Astrocyte of the spinal cord (primary cell): ENCODE data around the gene ANKRD2.

Experiments used
- DNase-seq: peaks from one replicate; pipeline ENCODE4 v3.0.0; 2011; ENCODE audit warnings: low read depth, low spot score
- H3K4me3 ChIP-seq: 2 replicates; pipeline ENCODE4 v1.5.1; 2011; ENCODE audit warnings: low read depth, mild to moderate bottlenecking, low read length, moderate library complexity
- in situ Hi-C: cut with HindIII; loops from 2 replicates; pipeline ENCODE4 v1.10.0; 2017; ENCODE audit warnings: low sequenced_read_pairs
- TF ChIP-seq, protein P1 (sequence below): IDR thresholded peaks from 2 replicates; pipeline ENCODE4 v1.5.1; 2012; ENCODE audit warnings: low read depth, mild to moderate bottlenecking, low read length, inconsistent platforms

The ANKRD2 gene

DNA sequence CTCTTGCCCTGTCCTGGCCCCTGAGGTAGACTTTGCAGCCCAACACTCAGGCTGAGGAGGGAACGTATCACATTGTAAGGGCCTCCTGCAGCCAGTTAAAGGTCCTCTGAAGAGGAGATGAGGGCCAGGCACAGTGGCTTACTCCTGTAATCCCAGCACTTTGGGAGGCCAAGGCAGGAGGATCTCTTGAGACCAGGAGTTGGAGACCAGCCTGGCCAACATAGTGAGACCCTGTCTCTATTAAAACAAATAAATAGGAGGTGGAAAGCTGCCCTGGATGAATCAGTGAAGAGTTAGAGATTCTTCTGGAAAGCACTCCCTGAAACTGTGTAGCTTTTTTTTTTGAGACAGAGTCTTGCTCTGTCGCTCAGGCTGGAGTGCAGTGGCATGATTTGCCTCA, 14.6 kb downstream of the ANKRD2 start:
- no peak overlapping the region for H3K4me3 ChIP-seq
- DNase-seq: no peak
- in situ Hi-C loops: no loop called here
- TF ChIP-seq, protein P1, sequence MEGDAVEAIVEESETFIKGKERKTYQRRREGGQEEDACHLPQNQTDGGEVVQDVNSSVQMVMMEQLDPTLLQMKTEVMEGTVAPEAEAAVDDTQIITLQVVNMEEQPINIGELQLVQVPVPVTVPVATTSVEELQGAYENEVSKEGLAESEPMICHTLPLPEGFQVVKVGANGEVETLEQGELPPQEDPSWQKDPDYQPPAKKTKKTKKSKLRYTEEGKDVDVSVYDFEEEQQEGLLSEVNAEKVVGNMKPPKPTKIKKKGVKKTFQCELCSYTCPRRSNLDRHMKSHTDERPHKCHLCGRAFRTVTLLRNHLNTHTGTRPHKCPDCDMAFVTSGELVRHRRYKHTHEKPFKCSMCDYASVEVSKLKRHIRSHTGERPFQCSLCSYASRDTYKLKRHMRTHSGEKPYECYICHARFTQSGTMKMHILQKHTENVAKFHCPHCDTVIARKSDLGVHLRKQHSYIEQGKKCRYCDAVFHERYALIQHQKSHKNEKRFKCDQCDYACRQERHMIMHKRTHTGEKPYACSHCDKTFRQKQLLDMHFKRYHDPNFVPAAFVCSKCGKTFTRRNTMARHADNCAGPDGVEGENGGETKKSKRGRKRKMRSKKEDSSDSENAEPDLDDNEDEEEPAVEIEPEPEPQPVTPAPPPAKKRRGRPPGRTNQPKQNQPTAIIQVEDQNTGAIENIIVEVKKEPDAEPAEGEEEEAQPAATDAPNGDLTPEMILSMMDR: no peak

DNA sequence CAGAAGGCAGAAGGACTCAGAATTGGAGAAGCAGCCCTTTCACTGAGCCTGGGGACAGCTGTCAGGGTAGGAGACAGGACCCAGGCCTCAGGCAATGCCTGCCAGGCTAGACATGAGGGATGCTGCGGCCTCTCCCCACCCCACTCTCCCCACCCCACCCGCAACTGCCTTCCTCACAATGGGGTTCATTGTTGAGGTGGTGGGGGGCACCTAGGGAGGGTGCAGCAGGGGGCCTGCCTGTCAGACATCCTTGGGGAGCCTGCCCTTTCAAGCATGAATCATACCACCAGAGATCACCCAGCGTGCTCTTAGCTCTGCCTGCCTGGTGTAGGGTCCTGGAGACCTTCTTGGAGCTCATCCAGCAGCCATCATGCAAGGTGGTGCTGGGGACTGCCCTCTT, 16.9 kb downstream of the ANKRD2 start, which contains the start of gene C10orf62:
Gene C10orf62 (plus strand): TSS at position 243 of the 400 bp plus-strand sequence. CDS start 177 bp downstream, outside the sequence.
- TF ChIP-seq, protein P1: no peak
- in situ Hi-C loops: no loop called here
- DNase-seq: no peak
- H3K4me3 ChIP-seq: no peak within 1 kb of the TSS

DNA sequence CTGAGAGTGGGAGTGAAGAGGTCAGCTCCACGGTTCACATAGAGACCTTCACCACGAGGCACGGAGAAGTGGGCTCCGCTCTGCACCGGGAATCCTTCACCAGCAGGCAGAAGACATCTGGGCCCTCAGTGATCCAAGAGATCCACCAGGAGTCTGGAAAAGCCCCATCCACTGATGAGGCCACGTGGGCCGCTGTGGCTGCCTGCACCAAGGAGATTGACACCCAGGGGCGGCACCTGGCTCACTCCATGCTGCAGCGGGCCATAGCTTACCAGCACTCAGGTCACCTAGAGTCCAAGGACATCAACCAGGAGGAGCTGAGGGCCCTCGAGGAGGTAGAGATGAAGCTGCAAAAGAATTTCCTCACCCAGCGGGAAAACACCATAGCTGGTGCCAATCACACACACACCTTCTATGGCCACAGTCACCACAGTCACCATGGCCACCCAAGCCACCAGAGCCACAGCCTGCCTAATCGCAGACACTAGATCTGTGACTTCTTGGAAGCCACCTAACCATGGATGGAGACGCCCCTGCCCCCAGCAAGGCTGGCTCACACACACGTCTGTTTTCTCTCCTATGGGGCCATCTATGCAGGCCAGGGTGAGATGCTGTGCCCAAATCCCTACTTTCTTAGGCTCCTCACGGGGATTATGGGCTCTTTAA, 17.6 kb downstream of the ANKRD2 start:
- TF ChIP-seq, protein P1: no peak
- no peak overlapping the region for H3K4me3 ChIP-seq
- no peak for DNase-seq
- in situ Hi-C loops: no loop called here

DNA sequence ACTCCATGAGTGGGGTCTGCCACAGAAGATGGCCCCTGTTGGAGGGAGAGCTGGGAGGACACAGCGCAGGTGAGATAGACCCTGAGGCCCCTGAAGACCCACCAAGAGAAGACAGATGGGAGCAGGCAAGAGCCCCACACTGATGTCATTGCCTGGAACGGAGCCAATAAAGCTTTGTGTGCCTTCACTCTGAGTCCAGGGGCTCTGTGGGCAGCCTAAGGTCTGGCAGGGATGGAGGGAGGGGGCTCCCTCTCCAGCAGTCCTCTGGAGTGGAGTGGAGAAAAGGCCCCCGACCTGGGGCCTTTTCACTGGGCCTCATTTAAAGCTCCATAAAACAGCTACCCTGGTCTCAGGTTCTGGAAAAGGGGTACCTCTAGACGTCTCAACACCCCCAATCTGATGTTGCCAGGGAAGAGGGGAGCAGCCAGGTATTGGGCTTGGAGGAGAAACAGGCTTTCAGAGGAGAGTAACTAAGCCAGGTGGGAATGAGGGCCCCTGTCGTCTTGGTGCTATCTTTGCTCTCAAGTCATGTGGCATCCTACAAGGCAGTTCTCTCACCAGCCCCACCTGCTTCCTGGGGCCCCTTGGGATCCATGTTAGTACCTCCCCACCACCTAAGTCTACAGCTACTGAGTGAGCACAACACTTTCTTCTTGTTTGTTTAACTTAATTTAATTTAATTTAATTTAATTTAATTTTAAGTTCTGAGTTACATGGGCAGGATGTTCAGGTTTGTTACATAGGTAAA, 18.3 kb downstream of the ANKRD2 start:
- no peak overlapping the region for H3K4me3 ChIP-seq
- in situ Hi-C loops: no loop called here
- TF ChIP-seq, protein P1: no peak
- no peak for DNase-seq

DNA sequence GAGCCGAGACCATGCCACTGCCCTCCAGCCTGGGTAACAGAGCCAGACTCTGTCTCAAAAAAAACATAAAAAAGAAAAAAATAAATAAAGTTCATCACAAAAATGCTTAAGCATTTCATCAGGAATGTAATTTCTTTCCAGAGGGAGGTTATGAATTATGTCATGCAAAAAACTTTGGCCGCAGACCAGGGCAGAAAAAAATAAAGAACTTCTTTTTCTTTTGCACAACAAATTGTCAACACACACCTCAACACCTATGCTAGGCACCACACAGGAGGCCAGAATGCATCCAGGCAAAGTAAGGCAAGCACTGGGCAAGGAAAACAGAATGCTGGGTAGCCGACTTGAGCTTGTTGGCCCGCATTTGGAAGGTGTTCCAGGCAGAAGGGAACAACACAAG, 20.8 kb downstream of the ANKRD2 start:
- TF ChIP-seq, protein P1: no peak
- no peak overlapping the region for H3K4me3 ChIP-seq
- in situ Hi-C loops: no loop called here
- no peak for DNase-seq

DNA sequence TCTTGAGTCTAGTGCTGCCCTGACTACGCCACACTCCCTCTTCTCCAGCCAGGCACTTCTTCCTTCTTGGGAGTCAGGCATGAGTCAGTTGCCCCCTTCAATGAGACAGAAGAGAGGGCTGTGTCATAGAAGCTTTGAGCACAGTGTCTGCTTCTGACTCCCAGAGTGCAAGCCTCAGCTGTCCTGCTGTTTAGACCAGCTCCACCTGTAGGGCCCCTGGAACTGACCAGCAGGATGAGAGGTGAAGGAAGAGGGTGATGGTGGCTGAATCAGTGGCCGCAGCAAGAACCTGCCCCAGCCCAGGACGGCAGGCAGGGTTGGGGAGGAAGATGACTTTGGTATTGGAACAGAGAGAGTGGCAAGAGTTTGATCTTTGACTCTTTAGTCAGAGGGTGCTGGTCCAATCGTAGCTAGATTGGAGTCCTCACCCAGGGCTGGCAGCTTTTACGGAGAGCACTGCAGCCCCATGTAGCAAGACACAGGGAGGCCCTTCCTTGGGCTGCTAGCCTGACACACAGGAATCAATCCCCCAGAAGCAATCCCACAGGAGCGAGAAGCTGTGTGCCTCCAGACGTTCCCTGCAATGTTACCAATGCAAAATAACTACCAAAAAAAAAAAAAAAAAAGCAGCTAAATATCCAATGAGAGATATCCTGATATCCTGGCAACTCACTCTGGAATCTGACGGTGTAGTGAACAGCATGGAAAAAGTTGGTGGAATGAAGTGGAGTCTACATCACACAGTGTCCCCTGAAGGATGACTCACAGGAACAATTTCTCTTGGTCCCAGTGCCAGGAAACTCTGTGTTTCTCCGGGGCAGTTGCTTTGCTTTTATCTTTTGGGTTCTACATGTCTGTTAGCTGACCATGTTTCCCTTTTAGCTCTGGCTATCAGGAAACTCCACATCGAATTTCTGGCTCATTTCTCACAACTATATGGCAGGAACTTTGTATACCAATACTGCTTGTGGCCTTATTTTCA, 23.8 kb downstream of the ANKRD2 start:
- TF ChIP-seq, protein P1: peak; percentile 5
- no peak overlapping the region for H3K4me3 ChIP-seq
- in situ Hi-C loops: no loop called here
- peak; percentile 88 for DNase-seq
